Colonic mucosa (tissue), 4 donors: Measurements from ENCODE around the gene NOXRED1. TPM values are rescaled to one million over a fixed set of nuclear protein-coding genes. Genes with fewer than 3 reads are reported as not detected.

Source experiments
- DNase-seq: peaks from one replicate; pipeline ENCODE4 v3.0.0-alpha.2; 2020
- H3K27ac ChIP-seq: fragments of 200-600 bp; one replicate; pipeline ENCODE4 v1.8.0; 2021
- H3K27me3 ChIP-seq: fragments of 200-600 bp; one replicate; pipeline ENCODE4 v1.8.0; 2021
- H3K36me3 ChIP-seq: fragments of 200-600 bp; one replicate; pipeline ENCODE4 v1.8.0; 2021
- H3K4me1 ChIP-seq: fragments of 200-600 bp; one replicate; pipeline ENCODE4 v1.8.0; 2021; ENCODE audit warnings: mild to moderate bottlenecking
- H3K4me3 ChIP-seq: fragments of 200-600 bp; one replicate; pipeline ENCODE4 v1.8.0; 2021
- H3K9ac ChIP-seq, 2 donors: one replicate each; pipeline ENCODE4 v1.7.0; 2013; ENCODE audit warnings: control low read depth in 2 of 2, low read depth in 2 of 2, low read length in 2 of 2
- H3K9me3 ChIP-seq: fragments of 200-600 bp; one replicate; pipeline ENCODE4 v1.8.0; 2021
- intact Hi-C: fragments of 100-400 bp; cut with DNase I; formaldehyde crosslinking; loops from one replicate; pipeline ENCODE4 v1.14.1; 2022
- total RNA-seq, 2 donors: library from RNA; stranded (reverse); fragmentation: NEBNext Ultra II Directional in 1 of 2; extraction: Animal tissue kit (Norgen Biotek cat#: 25700) in 1 of 2; gene quantifications; one replicate each; pipeline ENCODE4 v1.2.1, GENCODE V29; 2021
- TF ChIP-seq, protein P1 (sequence below): fragments of 200-600 bp; IDR thresholded peaks from one replicate; pipeline ENCODE4 v1.8.0; 2022; ENCODE audit warnings: antibody characterized with exemption, mild to moderate bottlenecking
- donor health status: healthy.
- donor health status: DM: no; HTN: no; CAD: no.
- donor health status: DM: no; HTN: no; CAD: no.

Gene NOXRED1
- total RNA-seq, 2 donors from 2014 or later, result 0.35 to 0.82 TPM

GRCh38 chr14:77375164-77375950, 48.0 kb downstream of the NOXRED1 start:
- Histone ChIP-seq H3K4me3 (no peak overlapping the region), H3K27ac (no peak overlapping the region), H3K4me1 (peaks cover 12% of the 10 kb centered on the region), H3K9ac (no peak overlapping the region), H3K9me3 (no peaks in the 10 kb centered on the region), H3K27me3 (no peaks in the 10 kb centered on the region), H3K36me3 (no peaks in the 10 kb centered on the region)
- intact Hi-C loops, result no loop called here
- DNase-seq, result no peak
- TF ChIP-seq, protein P1, sequence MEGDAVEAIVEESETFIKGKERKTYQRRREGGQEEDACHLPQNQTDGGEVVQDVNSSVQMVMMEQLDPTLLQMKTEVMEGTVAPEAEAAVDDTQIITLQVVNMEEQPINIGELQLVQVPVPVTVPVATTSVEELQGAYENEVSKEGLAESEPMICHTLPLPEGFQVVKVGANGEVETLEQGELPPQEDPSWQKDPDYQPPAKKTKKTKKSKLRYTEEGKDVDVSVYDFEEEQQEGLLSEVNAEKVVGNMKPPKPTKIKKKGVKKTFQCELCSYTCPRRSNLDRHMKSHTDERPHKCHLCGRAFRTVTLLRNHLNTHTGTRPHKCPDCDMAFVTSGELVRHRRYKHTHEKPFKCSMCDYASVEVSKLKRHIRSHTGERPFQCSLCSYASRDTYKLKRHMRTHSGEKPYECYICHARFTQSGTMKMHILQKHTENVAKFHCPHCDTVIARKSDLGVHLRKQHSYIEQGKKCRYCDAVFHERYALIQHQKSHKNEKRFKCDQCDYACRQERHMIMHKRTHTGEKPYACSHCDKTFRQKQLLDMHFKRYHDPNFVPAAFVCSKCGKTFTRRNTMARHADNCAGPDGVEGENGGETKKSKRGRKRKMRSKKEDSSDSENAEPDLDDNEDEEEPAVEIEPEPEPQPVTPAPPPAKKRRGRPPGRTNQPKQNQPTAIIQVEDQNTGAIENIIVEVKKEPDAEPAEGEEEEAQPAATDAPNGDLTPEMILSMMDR, result no peak

GRCh38 chr14:77372304-77372841, 51.0 kb downstream of the NOXRED1 start:
- peaks cover 7% of the 10 kb centered on the region for H3K4me1 ChIP-seq
- H3K36me3 ChIP-seq, result no peaks in the 10 kb centered on the region
- intact Hi-C loops, result no loop called here
- H3K27me3 ChIP-seq, result no peaks in the 10 kb centered on the region
- no peaks in the 10 kb centered on the region for H3K9me3 ChIP-seq
- no peak overlapping the region for H3K9ac ChIP-seq
- TF ChIP-seq, protein P1, result no peak
- H3K4me3 ChIP-seq, result no peak overlapping the region
- DNase-seq, result no peak
- H3K27ac ChIP-seq, result no peak overlapping the region

- Histone ChIP-seq H3K4me1 (no peaks in the 10 kb centered on the region), H3K9me3 (no peaks in the 10 kb centered on the region), H3K36me3 (no peaks in the 10 kb centered on the region), H3K9ac (no peak overlapping the region), H3K27me3 (no peaks in the 10 kb centered on the region), H3K27ac (no peak overlapping the region), H3K4me3 (no peak overlapping the region)
- intact Hi-C loops, result no loop called here
- TF ChIP-seq, protein P1, result no peak
- no peak for DNase-seq
Measured at GRCh38 chr14:77369285-77369684, 54.0 kb downstream of the NOXRED1 start.

DNA sequence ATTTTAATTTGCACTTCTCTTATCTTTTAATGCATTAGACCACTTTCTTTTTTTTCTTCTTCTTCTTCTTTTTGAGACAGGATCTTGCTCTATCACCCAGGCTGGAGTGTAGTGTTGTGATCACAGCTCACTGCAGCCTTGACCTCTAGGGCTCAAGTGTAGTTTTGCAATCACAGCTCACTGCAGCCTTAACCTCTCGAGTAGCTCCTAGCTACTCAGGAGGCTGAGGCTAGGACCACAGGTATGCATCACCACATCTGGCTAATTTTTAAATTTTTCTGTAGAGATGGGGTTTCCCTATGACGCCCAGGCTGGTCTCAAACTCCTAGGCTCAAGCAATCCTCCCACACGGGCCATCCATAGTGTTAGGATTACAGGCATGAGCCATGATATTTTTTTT, 59.2 kb downstream of the NOXRED1 start:
- Histone ChIP-seq H3K9ac (no peak overlapping the region), H3K27ac (no peak overlapping the region), H3K4me3 (no peak overlapping the region), H3K4me1 (no peaks in the 10 kb centered on the region), H3K27me3 (no peaks in the 10 kb centered on the region), H3K36me3 (no peaks in the 10 kb centered on the region), H3K9me3 (no peaks in the 10 kb centered on the region)
- TF ChIP-seq, protein P1, result no peak
- intact Hi-C loops, result no loop called here
- DNase-seq, result no peak

DNA sequence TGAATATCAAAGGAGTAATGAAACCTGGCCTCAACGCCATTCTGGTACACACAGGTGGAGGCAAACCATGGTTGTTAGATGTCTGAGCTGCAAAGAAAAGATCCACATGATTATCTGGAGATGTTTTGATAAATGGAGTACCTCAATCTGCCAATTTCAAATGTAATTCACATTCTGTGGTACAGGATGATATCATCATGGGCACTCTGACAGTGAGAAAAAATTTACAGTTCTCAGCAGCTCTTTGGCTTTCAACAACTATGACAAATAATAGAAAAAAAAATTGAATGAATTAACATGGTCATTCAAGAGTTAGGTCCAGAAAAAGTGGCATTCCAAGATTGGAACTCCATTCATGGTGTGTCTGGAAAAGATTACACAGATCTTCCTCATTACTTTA, 63.7 kb downstream of the NOXRED1 start:
- Histone ChIP-seq H3K27ac (no peak overlapping the region), H3K27me3 (no peaks in the 10 kb centered on the region), H3K4me3 (no peak overlapping the region), H3K9me3 (no peaks in the 10 kb centered on the region), H3K9ac (no peak overlapping the region), H3K36me3 (no peaks in the 10 kb centered on the region), H3K4me1 (no peaks in the 10 kb centered on the region)
- TF ChIP-seq, protein P1, result no peak
- intact Hi-C loops, result no loop called here
- no peak for DNase-seq
